AG09319 (cell line): Measurements from ENCODE around the gene FAM50A.

Source experiments
- DNase-seq: peaks from one replicate; pipeline ENCODE4 v3.0.0-alpha.2; 2010; ENCODE audit warnings: low read depth; ENCODE audit errors: extremely low read depth
- CTCF ChIP-seq: IDR thresholded peaks from 2 replicates; pipeline ENCODE4 v1.5.1; 2011; ENCODE audit warnings: low read depth, mild to moderate bottlenecking, inconsistent platforms, low read length, moderate library complexity

FAM50A gene

GRCh38 chrX:154467556-154467955, 23.6 kb downstream of the FAM50A start:
- TF ChIP-seq CTCF: no peak
- DNase-seq: no peak

GRCh38 chrX:154468217-154468616, 24.3 kb downstream of the FAM50A start:
- DNase-seq: no peak
- TF ChIP-seq CTCF: no peak

GRCh38 chrX:154469114-154469513, 25.2 kb downstream of the FAM50A start:
- TF ChIP-seq CTCF: no peak
- no peak for DNase-seq

- DNase-seq: no peak
- TF ChIP-seq CTCF: no peak
Observed at GRCh38 chrX:154469880-154470279, 25.9 kb downstream of the FAM50A start.

- no peak for DNase-seq
- TF ChIP-seq CTCF: no peak
Observed at GRCh38 chrX:154470434-154470833, 26.5 kb downstream of the FAM50A start.

GRCh38 chrX:154470914-154471568, 27.1 kb downstream of the FAM50A start:
- no peak for DNase-seq
- TF ChIP-seq CTCF: no peak

- no peak for DNase-seq
- TF ChIP-seq CTCF: no peak
Observed at GRCh38 chrX:154471839-154472684, 28.1 kb downstream of the FAM50A start.
